GM10248 (cell line): ENCODE results near the gene TNNI3.

ENCODE experiments used
- CTCF ChIA-PET: fragments of 300-600 bp; sonication (Branson Sonifier 250); formaldehyde crosslinking; extraction: SDS; loops from one replicate; lab custom pipeline; 2021; ENCODE audit warnings: antibody characterized with exemption; lab: Yijun Ruan, JAX
- POLR2A ChIA-PET: fragments of 350-650 bp; sonication (Branson Sonifier 250); formaldehyde crosslinking; extraction: SDS; loops from one replicate; lab custom pipeline; 2020; ENCODE audit warnings: antibody characterized with exemption; lab: Yijun Ruan, JAX
- DNase-seq: peaks from one replicate; pipeline ENCODE4 v3.0.0; 2012; ENCODE audit errors: extremely low spot score
- CTCF ChIP-seq: IDR thresholded peaks from 2 replicates; pipeline ENCODE4 v1.5.1; 2012; ENCODE audit warnings: mild to moderate bottlenecking, low read depth; ENCODE audit errors: extremely low read depth, missing control alignments, control extremely low read depth

Gene TNNI3

DNA sequence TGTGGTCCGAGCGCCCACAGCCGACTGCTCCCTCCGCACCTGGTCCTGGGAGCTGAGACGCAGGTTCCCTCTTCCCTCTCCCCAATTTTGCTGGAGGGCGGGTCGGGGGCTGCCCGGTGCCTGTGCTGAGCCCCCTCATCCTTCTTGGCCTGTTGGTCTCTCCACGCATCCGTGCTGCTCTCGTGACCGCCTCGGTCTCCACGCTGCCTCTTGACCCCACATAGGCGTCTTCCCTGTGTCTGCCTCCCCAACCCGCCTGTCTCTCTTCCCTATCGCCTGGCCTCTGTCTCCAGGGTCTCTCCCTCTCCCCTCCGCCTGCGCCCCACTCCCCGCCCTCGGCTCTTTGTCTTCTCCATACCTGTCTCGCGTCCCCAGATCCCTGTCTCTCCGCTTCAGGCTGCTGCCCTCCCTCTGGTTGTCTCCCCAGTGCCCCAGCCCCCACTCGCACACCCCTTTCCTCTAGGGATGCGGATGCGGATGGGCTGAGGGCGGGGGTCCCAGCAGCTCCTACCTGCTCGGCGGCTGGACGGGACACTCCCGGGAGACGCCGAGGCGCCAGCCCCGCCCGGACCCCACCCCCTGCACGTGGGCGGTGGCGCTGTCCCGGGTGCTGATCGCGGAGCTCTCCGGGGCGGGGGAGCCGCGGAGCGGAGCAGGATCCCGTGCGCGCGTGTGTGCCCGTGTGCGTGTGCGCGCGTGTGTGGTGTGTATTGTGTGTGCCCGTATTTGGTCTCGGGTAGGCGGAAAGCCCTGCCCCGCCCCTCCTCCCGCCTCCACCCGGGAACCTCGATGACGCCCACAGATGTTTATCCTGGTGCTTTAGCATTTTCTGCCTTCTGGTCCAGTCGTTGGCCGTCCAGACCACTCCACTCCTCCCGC lies 22.3 kb upstream of the TNNI3 start, which contains the start of gene SYT5:
Gene SYT5, minus strand, starts transcription at position 684 of the 879 bp plus-strand sequence. CDS start 1,248 bp downstream, outside the sequence.
- peak; percentile 83 for DNase-seq
- ChIA-PET POLR2A (no interaction called here), CTCF (interaction anchor here (1.0 kb wide), 1 partner anchor 288 kb away, joined by 3 read pairs; no protein-coding TSS in a partner anchor)
- TF ChIP-seq CTCF, result no peak

DNA sequence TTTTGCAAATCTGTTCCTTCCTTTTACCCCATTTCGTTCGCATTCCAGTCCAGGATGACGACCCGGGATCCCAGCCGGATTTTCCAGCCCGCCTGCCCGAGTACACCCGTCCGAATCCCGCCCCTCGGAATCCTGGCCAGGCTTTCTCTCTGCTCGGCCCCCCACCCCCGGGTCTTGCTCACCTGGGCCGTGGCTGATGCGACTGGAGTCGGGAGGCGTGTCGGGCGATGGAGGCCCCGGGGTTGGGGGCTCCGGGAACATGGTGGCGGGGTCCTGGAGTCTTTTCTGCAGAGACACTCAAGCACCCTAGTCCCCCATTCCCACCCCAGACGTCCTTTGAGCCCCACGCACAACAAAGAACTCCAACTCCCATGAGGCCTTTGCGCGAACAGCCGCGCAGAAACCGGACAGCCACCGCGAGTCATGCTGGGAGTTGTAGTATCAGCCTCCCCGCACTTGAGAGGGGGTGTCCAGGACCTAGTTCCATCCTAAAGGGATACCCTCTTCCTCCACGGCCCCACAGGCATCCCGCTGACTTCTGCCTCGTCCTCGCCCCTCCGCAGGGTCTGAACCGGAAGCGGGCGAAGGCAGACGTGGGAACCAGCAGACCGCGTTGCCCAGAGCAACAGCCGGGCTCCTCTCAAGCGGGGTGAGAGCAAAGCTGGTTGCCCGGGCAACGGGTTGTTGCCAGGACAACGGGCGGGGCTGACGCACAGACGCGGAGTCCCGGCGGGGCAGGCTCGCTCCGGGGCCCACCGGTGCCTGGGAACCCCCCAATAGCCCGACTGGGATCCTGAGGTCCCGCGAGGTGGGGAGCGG lies 21.5 kb upstream of the TNNI3 start:
- ChIA-PET POLR2A (no interaction called here), CTCF (no interaction called here)
- DNase-seq, result peak; percentile 95
- no peak for TF ChIP-seq CTCF

- ChIA-PET CTCF (interaction anchor here (1.4 to 3.3 kb wide), 2 partner anchors 16 to 242 kb away, joined by 3 to 18 read pairs; no protein-coding TSS in a partner anchor), POLR2A (no interaction called here)
- DNase-seq, result no peak
- no peak for TF ChIP-seq CTCF
Observed at GRCh38 chr19:55176076-55176475, 18.5 kb upstream of the TNNI3 start.

- TF ChIP-seq CTCF, result no peak
- DNase-seq, result no peak
- CTCF ChIA-PET, result interaction anchor here (1.4 to 3.3 kb wide), 2 partner anchors 15 to 243 kb away, joined by 3 to 18 read pairs; no protein-coding TSS in a partner anchor
- POLR2A ChIA-PET, result no interaction called here
Observed at GRCh38 chr19:55175117-55175867, 17.8 kb upstream of the TNNI3 start.

- TF ChIP-seq CTCF, result no peak
- ChIA-PET CTCF (interaction anchor here (1.1 to 3.3 kb wide), 2 partner anchors 14 to 293 kb away, joined by 3 to 18 read pairs; no protein-coding TSS in a partner anchor), POLR2A (no interaction called here)
- DNase-seq, result no peak
Observed at GRCh38 chr19:55174425-55175116, 17.0 kb upstream of the TNNI3 start.
